Activated CD4-positive, alpha-beta T cell treated with anti-CD3 and anti-CD28 coated beads for 1 hour (primary cell): Measurements from ENCODE around the gene S100PBP.
"Not testable (repeated sequence)": the region's sequence is repeated elsewhere in the genome, so short reads cannot be mapped to it uniquely, and the experiment has no call there.

Experiments
- DNase-seq: peaks from one replicate; pipeline ENCODE4 v3.0.0-alpha.2; 2020

Gene S100PBP

DNA sequence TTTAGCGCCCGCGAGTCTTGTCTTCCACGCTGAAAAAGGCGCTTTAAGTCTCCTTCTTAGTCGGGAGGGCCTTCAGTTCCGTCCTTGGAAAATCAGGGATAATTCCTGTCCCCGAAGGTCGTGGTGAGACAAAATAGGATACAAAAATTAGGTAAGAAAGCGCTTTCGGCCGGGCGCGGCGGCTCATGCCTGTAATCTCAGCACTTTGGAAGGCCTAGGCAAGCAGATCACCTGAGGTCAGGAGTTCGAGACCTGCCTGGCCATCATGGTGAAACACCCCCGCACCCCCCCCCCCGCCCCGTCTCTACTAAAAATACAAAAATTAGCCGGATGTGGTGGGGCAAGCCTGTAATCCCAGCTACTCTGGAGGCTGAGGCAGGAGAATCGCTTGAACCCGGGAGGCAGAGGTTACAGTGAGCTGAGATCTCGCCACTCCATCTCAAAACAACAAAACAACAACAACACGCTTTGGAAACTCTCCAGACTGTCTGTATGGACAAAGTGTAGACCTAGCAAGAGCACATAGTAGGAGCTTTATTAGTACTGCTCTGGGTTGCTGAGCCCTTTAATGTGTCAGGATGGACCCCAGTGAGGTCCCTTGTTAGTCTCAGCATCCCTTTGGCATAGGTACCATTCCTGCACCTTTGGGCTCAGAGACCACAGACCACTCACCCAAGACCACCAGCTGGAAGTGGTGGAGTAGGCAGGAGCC, 84.5 kb downstream of the S100PBP start:
- DNase-seq: no peak

DNA sequence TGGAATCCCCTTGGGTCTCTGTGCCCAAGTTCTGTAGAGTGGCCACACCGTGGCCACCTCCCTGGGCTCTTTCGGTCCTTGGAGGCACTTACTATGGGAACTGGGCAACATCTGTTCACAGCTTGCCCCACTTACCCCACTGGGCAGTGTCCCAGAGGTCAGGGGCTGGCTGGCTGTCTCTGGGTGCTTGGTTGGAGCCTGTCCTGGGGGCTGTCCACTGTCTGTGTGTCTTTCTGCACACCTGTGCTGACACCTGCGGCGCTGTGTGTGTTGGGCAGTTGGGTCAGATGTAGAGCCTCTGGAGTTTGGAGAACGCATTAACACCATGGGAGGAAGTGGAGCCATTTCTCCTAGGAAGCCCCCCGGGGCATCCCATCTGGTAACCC, 85.1 kb downstream of the S100PBP start:
- DNase-seq: no peak

DNA sequence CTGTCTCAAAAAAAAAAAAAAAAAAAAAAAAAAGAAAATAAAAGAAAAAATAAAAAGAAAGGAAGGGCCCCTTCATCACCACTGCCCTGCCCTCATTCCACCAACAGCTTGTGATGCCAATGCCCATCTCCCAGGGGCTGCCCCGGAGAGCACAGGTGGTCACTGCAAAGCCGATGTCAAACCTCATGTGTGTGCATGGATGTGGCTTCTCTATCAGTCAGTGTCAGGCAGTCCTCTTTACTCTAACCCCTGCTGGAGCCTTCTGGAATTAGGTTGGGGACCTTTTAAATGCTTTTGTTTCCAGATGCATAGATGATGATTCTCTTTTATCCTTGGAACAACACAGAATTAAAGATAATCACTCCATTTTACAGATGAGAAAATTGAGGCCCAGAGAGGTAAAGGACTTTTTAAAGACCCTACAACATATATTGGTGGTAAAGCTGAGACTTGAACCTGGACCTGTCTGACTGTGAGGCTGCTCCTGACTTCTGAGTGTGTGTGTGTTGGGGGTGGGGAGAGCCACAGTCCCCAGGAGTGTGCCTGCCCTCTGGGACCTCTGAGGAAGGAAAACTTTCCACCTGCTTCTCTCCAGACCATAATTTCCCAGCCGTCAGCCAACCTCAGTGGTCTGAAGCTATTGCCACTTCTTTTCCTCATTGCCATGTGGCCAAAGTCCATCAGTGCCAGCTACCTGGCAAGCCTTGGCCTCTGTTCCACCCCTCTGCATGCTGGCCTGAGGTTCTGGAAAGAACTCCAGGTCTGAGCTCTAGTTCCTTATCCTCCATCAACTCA, 86.7 kb downstream of the S100PBP start:
- DNase-seq: no peak

DNA sequence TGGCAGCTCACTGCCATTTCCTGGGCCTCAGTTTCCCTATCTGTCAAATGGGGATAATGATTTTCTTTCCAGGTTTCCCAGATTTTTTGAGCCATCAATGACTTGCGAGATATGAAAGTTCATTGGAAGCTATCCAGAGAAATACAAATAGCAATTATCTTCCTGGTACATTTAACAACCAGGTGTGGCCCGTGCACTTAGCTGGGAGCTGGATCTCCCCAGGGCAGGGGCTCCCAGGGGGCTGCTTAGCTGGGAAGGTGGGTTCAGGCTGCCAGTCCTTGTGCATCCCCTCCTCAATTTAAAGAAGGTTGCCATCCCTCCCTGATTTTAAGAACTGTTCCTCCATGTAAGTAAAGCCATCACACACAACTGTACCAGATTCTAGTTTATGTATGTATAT, 87.3 kb downstream of the S100PBP start:
- DNase-seq: no peak

DNA sequence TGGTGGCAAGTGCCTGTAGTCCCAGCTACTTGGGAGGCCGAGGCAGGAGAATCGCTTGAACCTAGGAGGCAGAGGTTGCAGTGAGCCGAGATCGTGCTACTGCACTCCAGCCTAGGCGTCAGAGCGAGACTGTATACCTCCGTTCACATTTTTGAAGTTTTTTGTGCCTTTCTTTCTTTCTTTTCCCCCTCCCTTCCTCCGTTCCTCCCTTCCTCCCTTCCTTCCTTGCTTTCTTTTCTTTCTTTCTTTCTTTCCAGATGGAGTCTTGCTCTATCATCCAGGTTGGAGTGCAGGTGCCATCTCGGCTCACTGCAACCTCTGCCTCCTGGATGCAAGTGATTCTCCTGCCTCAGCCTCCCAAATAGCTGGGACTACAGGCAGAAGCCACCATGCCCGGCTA, 88.1 kb downstream of the S100PBP start:
- not testable (repeated sequence) for DNase-seq

DNA sequence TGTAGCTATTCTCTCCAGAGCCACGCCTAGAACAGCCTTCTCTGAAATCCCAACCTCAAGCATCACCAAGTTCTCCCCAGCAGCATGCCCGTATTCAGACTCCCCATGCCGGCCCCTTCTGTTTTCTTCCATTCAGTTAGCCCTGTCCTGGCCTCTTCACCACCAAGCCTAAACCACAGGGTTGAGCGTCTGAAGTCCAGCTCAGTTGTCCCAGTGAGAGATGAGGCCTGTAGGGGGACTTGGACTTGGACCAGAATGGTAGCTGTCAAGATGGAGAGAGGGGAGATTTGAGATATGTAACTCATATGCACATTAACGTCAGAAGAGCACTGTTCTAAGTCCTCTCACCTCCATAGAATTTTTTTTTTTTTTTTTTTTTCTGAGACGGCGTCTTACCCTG, 89.2 kb downstream of the S100PBP start:
- no peak for DNase-seq

DNA sequence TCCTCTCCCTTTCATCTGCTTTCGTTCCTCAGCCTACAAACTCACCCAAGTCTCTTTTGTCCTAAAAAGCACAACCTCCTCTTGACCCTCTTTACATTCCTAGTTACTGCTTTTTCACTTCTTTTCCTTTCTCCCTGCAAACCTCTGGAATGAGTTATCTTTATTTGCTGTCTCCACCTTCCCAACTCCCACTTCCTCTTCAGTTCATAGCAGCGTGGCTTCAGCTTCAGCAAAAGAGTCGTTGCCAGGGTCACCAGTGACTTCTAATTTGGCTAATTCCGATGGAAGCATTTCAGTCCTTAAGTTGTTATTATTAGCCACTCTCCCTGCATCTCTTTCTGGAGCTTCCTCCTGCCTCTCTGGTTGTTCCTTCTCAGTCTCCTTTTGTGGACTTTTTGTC, 90.0 kb downstream of the S100PBP start:
- no peak for DNase-seq
